ENCODE data around the gene PPP1R1C.

- TF ChIP-seq CTCF (IDR thresholded peaks at IDR 0.05; ENCODE audit: insufficient read depth, low read length, poor library complexity, severe bottlenecking) (no peak), EZH2phosphoT487 (conservative IDR thresholded peaks at IDR 0.05; ENCODE audit: low read length) (no peak)
Observed at GRCh38 chr2:181943411-181944124, 42.1 kb upstream of the PPP1R1C start.
